ENCODE results near the gene DTX3.
"Not testable (repeated sequence)": the region's sequence is repeated elsewhere in the genome, so short reads cannot be mapped to it uniquely, and the experiment has no call there.

Gene DTX3

GRCh38 chr12:57604454-57604991 is at the start of gene DTX3:
Gene DTX3 (plus strand): TSS chr12:57604824. CDS start chr12:57606518, 1,694 bp downstream.
- no peak for DNase-seq (ENCODE audit: low read depth in 2 of 2, low spot score in 1 of 2)

- DNase-seq (ENCODE audit: low read depth in 2 of 2, low spot score in 1 of 2) = no peak
These were observed 49.7 kb upstream of the DTX3 start for GRCh38 chr12:57554897-57555296.

GRCh38 chr12:57558864-57559263 is 45.8 kb upstream of the DTX3 start:
- DNase-seq (ENCODE audit: low read depth in 2 of 2, low spot score in 1 of 2) = no peak

GRCh38 chr12:57560516-57560915 is 44.1 kb upstream of the DTX3 start:
- no peak for DNase-seq (ENCODE audit: low read depth in 2 of 2, low spot score in 1 of 2)

GRCh38 chr12:57561117-57561516 is 43.5 kb upstream of the DTX3 start:
- not testable (repeated sequence) for DNase-seq (ENCODE audit: low read depth in 2 of 2, low spot score in 1 of 2)

GRCh38 chr12:57563358-57563757 is 41.3 kb upstream of the DTX3 start:
- DNase-seq (ENCODE audit: low read depth in 2 of 2, low spot score in 1 of 2) = no peak

- DNase-seq (ENCODE audit: low read depth in 2 of 2, low spot score in 1 of 2) = no peak
These were observed 40.4 kb upstream of the DTX3 start for GRCh38 chr12:57564178-57564740.

GRCh38 chr12:57568838-57569237 is 35.8 kb upstream of the DTX3 start:
- DNase-seq (ENCODE audit: low read depth in 2 of 2, low spot score in 1 of 2) = no peak

- no peak for DNase-seq (ENCODE audit: low read depth in 2 of 2, low spot score in 1 of 2)
These were observed 34.8 kb upstream of the DTX3 start for GRCh38 chr12:57569858-57570257.

GRCh38 chr12:57570438-57570837 is 34.2 kb upstream of the DTX3 start:
- DNase-seq (ENCODE audit: low read depth in 2 of 2, low spot score in 1 of 2) = not testable (repeated sequence)

- DNase-seq (ENCODE audit: low read depth in 2 of 2, low spot score in 1 of 2) = no peak
These were observed 32.5 kb upstream of the DTX3 start for GRCh38 chr12:57571926-57572762.

GRCh38 chr12:57574795-57575194 is 29.8 kb upstream of the DTX3 start:
- DNase-seq (ENCODE audit: low read depth in 2 of 2, low spot score in 1 of 2) = no peak

- no peak for DNase-seq (ENCODE audit: low read depth in 2 of 2, low spot score in 1 of 2)
These were observed 28.6 kb upstream of the DTX3 start for GRCh38 chr12:57575771-57576612.

- no peak for DNase-seq (ENCODE audit: low read depth in 2 of 2, low spot score in 1 of 2)
These were observed 27.9 kb upstream of the DTX3 start for GRCh38 chr12:57576613-57577160.

- DNase-seq (ENCODE audit: low read depth in 2 of 2, low spot score in 1 of 2) = no peak
These were observed 26.5 kb upstream of the DTX3 start for GRCh38 chr12:57577981-57578758.

GRCh38 chr12:57579011-57579410 is 25.6 kb upstream of the DTX3 start:
- DNase-seq (ENCODE audit: low read depth in 2 of 2, low spot score in 1 of 2) = no peak

GRCh38 chr12:57579677-57580465 is 24.8 kb upstream of the DTX3 start:
- DNase-seq (ENCODE audit: low read depth in 2 of 2, low spot score in 1 of 2) = no peak

- no peak for DNase-seq (ENCODE audit: low read depth in 2 of 2, low spot score in 1 of 2)
These were observed 24.2 kb upstream of the DTX3 start for GRCh38 chr12:57580466-57580795.

GRCh38 chr12:57581802-57582201 is 22.8 kb upstream of the DTX3 start:
- no peak for DNase-seq (ENCODE audit: low read depth in 2 of 2, low spot score in 1 of 2)

GRCh38 chr12:57582440-57582839 is 22.2 kb upstream of the DTX3 start:
- no peak for DNase-seq (ENCODE audit: low read depth in 2 of 2, low spot score in 1 of 2)

Data from stimulated activated CD8-positive, alpha-beta memory T cell treated with anti-CD3 and anti-CD28 coated beads, Interleukin-4, amount 100 ng/mL, for 4 hours (primary cell).